ENCODE data around the gene GAB2.
"Not testable (repeated sequence)": the region's sequence is repeated elsewhere in the genome, so short reads cannot be mapped to it uniquely, and the experiment has no call there.

Gene GAB2

DNA sequence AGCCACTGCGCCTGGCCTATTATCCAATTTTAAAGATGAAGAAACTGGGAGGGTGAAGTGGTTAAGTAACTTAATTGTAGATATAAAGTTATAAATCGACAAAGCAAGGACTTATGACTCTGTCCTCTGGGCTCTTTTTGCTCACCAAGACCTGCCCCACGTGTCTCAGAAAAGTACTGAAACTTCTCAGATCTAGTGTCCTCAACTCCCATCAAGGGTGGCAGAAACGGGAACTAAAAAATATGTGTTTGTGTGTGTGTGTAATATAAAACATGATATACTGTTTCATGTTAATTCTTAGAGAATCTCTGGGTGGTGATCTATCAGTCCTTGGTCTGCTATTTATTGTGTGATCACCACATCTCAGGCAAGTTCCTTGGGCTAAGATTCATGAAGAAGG, 104.9 kb downstream of the GAB2 start:
- Mint-ChIP-seq H3K9me3 (no peaks in the 10 kb centered on the region), H3K27me3 (no peaks in the 10 kb centered on the region), H3K27ac (peak overlapping the region; percentile 41), H3K4me1 (ENCODE audit: low read depth) (peaks cover 72% of the 10 kb centered on the region), H3K4me3 (no peak overlapping the region), H3K36me3 (ENCODE audit: low read depth) (peaks cover 31% of the 10 kb centered on the region)
- intact Hi-C loops (cut with micrococcal nuclease): no loop called here

DNA sequence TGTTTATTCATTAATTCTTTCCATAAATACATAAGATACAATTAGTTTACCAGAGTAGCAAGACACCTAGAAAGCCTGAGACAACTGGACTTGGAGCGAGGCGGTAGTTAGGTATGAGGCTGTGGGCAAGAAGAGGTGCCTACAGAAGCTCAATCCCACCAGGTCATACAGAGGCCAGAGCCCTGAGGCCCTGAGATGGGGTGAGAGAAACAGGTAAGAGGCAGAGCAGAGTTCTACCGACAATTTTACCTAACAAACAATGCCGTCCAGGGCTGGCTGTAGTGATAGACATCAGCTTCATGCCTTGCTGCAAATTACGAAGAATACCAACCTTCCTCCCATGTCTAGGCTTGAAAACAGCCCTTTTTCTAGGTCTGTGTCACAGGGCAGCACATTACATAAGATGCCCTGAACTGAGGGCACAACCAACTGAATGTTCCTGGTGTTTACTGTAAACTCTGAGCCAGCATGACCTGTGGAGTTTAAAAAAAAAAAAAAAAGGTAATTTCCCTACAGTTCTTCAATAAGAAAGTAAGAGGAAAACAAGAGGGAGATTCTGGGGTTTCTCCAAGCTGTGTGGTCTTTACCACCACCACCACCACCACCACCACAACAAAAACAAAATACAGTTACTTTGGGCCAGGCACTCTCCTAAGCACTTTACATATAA, 105.8 kb downstream of the GAB2 start:
- Mint-ChIP-seq H3K4me3 (no peak overlapping the region), H3K27me3 (no peaks in the 10 kb centered on the region), H3K4me1 (ENCODE audit: low read depth) (peaks cover 72% of the 10 kb centered on the region), H3K9me3 (no peaks in the 10 kb centered on the region), H3K36me3 (ENCODE audit: low read depth) (peaks cover 31% of the 10 kb centered on the region), H3K27ac (no peak overlapping the region)
- intact Hi-C loops (cut with micrococcal nuclease): no loop called here

DNA sequence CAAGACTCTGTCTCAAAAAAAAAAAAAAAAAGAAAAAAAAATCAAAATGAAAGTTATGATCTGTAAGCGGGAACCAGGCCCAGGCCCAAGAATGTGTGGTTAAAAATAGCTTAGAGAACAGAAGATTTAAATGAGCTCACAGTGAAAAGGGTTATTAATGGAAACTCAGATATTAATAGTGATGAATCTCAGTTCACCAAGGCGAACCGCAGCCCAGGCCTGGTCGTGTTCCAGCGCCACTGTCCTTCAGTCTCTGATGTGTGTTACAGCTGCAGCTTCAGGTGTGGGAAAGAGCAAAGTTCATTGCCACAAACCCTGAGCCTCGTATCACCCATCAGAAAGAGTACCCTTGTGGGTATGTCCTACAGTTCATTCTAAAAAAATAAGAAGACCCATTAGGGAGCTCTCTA, 107.1 kb downstream of the GAB2 start:
- peaks cover 25% of the 10 kb centered on the region for H3K36me3 Mint-ChIP-seq (ENCODE audit: low read depth)
- H3K9me3 Mint-ChIP-seq: no peaks in the 10 kb centered on the region
- peaks cover 65% of the 10 kb centered on the region for H3K4me1 Mint-ChIP-seq (ENCODE audit: low read depth)
- H3K4me3 Mint-ChIP-seq: no peak overlapping the region
- H3K27ac Mint-ChIP-seq: peak overlapping the region; percentile 64
- intact Hi-C loops (cut with micrococcal nuclease): no loop called here
- H3K27me3 Mint-ChIP-seq: no peaks in the 10 kb centered on the region

DNA sequence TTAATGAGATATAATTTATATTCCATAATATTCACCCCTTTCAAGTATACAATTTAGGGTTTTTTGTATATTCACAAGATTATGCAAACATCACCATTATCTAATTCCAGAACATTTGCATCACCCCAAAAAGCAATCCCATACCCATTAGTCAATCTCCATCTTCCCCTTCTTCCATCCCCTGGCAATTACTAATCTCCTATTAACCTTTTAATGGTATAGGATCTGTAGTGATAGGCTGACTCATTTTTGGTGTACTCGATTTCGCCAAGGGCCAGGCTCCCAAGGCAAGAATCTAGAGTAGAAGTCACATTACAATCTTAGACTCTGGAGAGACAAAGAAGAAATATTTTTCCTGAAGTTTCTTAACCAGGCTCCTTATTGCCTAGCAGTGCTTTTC, 113.4 kb downstream of the GAB2 start:
- H3K36me3 Mint-ChIP-seq (ENCODE audit: low read depth): peaks cover 24% of the 10 kb centered on the region
- no peak overlapping the region for H3K27ac Mint-ChIP-seq
- H3K4me3 Mint-ChIP-seq: no peak overlapping the region
- no peaks in the 10 kb centered on the region for H3K9me3 Mint-ChIP-seq
- peaks cover 45% of the 10 kb centered on the region for H3K4me1 Mint-ChIP-seq (ENCODE audit: low read depth)
- intact Hi-C loops (cut with micrococcal nuclease): no loop called here
- H3K27me3 Mint-ChIP-seq: no peaks in the 10 kb centered on the region

DNA sequence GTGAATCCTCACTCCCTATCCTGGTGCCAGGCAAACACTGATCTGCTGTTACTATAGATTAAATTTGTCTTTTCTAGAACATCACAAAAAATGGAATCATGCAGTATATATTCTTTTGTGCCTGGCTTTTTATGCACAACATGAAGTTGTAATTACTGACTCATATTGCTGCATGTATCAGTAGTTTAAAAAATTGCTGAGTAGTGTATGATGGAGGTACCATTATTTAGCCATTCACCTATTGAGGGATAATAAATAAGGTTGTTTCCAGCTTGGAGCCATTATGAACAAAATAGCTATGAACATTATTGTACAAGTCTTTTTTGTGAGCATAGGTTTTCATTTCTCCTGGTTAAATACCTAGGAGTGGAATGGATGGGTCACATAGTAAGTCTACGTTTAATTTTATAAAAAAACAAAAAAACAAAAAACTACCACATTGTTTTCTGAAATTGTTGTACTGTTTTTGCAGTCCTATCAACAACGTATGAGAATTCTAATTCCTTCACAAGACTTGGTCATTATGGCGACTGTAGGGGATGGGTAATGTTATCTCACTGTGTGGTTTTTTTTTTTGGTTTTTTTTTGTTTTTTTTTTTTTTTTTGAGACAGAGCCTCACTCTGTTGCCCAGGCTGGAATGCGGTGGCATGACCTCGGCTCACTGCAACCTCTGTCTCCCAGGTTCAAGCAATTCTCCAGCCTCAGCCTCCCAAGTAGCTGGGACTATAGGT, 117.3 kb downstream of the GAB2 start:
- no peak overlapping the region for H3K4me3 Mint-ChIP-seq
- peaks cover 16% of the 10 kb centered on the region for H3K36me3 Mint-ChIP-seq (ENCODE audit: low read depth)
- intact Hi-C loops (cut with micrococcal nuclease): no loop called here
- no peaks in the 10 kb centered on the region for H3K27me3 Mint-ChIP-seq
- no peaks in the 10 kb centered on the region for H3K9me3 Mint-ChIP-seq
- peaks cover 58% of the 10 kb centered on the region for H3K4me1 Mint-ChIP-seq (ENCODE audit: low read depth)
- no peak overlapping the region for H3K27ac Mint-ChIP-seq

DNA sequence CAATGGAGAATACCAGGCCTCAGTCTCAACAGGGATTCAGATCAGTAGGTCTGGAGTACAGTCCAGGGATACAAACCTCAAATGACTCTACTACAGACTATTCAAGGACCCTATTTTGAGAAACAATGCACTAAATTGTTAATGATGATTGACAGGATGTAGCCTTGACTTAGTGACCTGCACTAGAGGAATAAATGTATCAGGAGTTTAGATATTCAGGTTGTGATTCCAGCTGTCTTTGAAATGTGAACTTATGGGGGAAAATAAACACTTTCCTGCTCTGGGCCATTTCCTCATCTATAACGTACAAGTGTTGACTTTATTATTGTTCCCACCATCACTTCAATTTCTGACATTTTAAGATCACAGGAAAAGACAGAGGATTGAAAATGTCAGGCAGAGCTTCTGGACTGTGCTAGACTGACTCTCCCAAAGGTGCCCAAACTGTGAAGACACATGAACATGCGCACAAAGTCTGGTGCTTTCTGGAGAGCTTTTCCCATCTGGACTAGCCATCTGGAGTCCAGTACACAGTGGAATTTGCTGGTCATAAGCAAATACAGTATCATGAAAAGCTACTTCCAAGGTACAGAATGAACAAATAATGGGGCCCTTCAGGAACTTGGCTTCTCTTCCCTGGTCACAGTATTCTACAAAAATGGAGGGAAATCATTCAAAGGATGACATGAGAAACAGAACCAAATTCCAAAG, 118.5 kb downstream of the GAB2 start:
- H3K4me1 Mint-ChIP-seq (ENCODE audit: low read depth): peaks cover 54% of the 10 kb centered on the region
- H3K4me3 Mint-ChIP-seq: no peak overlapping the region
- H3K9me3 Mint-ChIP-seq: no peaks in the 10 kb centered on the region
- intact Hi-C loops (cut with micrococcal nuclease): no loop called here
- no peak overlapping the region for H3K27ac Mint-ChIP-seq
- no peaks in the 10 kb centered on the region for H3K27me3 Mint-ChIP-seq
- H3K36me3 Mint-ChIP-seq (ENCODE audit: low read depth): peaks cover 18% of the 10 kb centered on the region

DNA sequence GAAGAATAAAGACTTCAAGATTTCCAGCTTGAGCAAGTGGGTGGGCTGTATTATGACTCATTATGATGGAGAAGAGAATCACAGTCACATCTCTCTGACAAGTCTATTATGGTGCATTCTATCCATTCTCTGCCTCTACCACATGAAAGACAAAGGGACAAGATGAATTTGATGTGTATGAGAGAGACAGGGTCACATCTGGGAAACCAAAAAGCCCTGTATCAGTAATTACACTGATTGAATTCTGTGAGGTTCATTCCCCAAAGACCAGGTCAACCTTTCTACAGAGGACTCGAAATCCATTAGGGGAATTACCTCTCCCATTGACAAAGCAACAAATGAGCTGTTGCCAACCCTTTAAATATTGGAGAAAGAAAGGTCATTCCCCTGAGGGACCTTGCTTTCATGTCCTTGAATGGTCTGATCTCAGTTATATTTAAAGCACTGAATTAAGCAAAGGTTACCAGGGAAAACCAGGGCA, 119.3 kb downstream of the GAB2 start:
- no peaks in the 10 kb centered on the region for H3K27me3 Mint-ChIP-seq
- peaks cover 58% of the 10 kb centered on the region for H3K4me1 Mint-ChIP-seq (ENCODE audit: low read depth)
- intact Hi-C loops (cut with micrococcal nuclease): no loop called here
- no peaks in the 10 kb centered on the region for H3K9me3 Mint-ChIP-seq
- peaks cover 24% of the 10 kb centered on the region for H3K36me3 Mint-ChIP-seq (ENCODE audit: low read depth)
- H3K27ac Mint-ChIP-seq: no peak overlapping the region
- H3K4me3 Mint-ChIP-seq: no peak overlapping the region

DNA sequence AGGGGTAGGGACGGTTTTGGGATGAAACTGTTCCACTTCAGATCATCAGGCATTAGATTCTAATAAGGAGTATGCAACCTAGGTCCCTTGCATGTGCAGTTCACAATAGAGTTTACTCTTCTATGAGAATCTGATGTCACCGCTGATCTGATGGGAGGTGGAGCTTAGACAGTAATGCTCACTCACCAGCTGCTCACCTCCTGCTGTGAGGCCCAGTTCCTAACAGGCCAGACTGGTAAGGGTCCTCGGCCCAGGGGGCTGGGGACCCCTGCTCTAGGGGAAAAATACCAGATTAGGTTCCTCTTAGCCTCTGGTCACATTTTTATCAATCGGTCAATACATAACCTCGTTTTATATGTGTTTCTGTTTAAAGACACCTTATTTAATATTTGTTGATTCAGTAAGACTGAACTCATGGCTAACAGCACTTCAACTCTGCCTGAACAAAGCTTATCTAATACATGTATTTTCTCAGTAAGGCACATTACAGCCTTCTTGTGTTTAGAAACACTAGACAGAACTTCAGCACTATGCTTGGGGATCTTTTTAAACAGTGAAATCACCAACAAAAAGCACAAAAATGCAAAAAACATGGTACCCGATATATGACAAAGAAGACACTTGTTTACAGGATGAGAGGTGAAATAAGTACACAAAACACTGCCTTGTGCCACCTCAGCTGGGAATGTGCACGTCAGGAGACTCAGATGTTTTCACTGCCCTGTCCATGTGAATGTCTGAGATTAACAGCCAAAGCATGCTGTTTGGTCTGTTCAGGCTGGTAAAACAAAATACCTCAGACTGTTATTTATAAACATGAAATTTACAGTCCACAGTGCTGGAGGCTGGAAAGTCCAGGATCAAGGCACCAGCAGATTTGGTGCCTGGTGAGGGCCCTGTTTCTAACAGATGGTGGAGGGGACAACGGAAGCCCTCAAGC, 121.4 kb downstream of the GAB2 start:
- Mint-ChIP-seq H3K4me1 (ENCODE audit: low read depth) (peaks cover 76% of the 10 kb centered on the region), H3K36me3 (ENCODE audit: low read depth) (peaks cover 14% of the 10 kb centered on the region), H3K9me3 (no peaks in the 10 kb centered on the region), H3K4me3 (no peak overlapping the region), H3K27ac (peak overlapping the region; percentile 9), H3K27me3 (no peaks in the 10 kb centered on the region)
- intact Hi-C loops (cut with micrococcal nuclease): no loop called here

DNA sequence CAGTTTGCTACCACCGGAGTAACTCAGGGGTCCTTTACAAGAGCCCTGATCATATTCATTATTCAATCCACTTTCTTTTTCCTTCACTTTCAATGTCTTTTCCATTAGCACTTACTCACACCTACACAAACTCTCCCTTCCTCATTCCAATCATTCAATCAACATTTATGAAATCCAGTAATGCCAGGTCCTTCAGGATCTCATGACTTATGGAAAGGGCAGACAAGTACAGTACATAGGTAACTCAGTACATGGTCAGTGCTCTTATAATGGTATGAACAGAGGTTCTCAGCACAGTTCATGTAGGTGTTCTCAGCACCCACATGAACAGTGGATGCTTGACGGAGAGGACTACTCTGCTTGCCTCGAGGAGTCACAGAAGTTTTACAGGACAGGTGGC, 122.3 kb downstream of the GAB2 start:
- Mint-ChIP-seq H3K9me3 (no peaks in the 10 kb centered on the region), H3K4me1 (ENCODE audit: low read depth) (peaks cover 85% of the 10 kb centered on the region), H3K27ac (peak overlapping the region; percentile 9), H3K36me3 (ENCODE audit: low read depth) (peaks cover 23% of the 10 kb centered on the region), H3K27me3 (no peaks in the 10 kb centered on the region), H3K4me3 (no peak overlapping the region)
- intact Hi-C loops (cut with micrococcal nuclease): no loop called here

DNA sequence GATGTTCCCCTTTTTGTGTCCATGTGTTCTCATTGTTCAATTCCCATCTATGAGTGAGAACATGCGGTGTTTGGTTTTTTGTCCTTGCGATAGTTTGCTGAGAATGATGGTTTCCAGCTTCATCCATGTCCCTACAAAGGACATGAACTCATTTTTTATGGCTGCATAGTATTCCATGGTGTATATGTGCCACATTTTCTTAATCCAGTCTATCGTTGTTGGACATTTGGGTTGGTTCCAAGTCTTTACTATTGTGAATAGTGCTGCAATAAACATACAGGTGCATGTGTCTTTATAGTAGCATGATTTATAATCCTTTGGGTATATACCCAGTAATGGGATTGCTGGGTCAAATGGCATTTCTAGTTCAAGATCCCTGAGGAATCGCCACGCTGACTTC, 123.5 kb downstream of the GAB2 start:
- intact Hi-C loops (cut with micrococcal nuclease): loop anchor here (5.0 kb wide), 1 partner anchor 43 kb away; no protein-coding TSS in a partner anchor
- H3K4me3 Mint-ChIP-seq, H3K27me3 Mint-ChIP-seq, H3K27ac Mint-ChIP-seq, H3K9me3 Mint-ChIP-seq: not testable (repeated sequence)
- Mint-ChIP-seq H3K36me3 (ENCODE audit: low read depth) (peaks cover 30% of the 10 kb centered on the region), H3K4me1 (ENCODE audit: low read depth) (peaks cover 86% of the 10 kb centered on the region)

DNA sequence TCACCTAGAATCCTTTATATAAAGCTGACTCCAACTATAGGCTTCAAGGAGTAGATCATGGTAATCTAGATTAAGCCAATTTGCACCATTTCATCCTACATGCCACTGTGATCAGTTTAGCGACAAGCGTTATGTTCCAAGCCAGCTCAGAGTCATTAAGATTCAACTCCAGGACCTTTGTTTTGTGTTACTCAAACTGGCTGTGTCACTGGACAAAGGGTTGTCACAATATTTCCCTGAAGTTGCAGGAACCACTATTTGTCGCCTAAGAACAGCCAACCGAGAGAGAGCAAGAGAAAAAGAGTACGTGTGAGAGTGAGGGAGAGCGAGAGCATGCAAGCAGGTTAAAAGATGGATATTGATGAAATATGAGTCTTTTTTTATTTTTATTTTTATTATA, 124.1 kb downstream of the GAB2 start:
- H3K36me3 Mint-ChIP-seq (ENCODE audit: low read depth): peaks cover 30% of the 10 kb centered on the region
- H3K4me3 Mint-ChIP-seq: no peak overlapping the region
- no peaks in the 10 kb centered on the region for H3K9me3 Mint-ChIP-seq
- H3K27ac Mint-ChIP-seq: peak overlapping the region; percentile 85
- H3K27me3 Mint-ChIP-seq: no peaks in the 10 kb centered on the region
- H3K4me1 Mint-ChIP-seq (ENCODE audit: low read depth): peaks cover 86% of the 10 kb centered on the region
- intact Hi-C loops (cut with micrococcal nuclease): loop anchor here (5.0 kb wide), 1 partner anchor 44 kb away; no protein-coding TSS in a partner anchor

DNA sequence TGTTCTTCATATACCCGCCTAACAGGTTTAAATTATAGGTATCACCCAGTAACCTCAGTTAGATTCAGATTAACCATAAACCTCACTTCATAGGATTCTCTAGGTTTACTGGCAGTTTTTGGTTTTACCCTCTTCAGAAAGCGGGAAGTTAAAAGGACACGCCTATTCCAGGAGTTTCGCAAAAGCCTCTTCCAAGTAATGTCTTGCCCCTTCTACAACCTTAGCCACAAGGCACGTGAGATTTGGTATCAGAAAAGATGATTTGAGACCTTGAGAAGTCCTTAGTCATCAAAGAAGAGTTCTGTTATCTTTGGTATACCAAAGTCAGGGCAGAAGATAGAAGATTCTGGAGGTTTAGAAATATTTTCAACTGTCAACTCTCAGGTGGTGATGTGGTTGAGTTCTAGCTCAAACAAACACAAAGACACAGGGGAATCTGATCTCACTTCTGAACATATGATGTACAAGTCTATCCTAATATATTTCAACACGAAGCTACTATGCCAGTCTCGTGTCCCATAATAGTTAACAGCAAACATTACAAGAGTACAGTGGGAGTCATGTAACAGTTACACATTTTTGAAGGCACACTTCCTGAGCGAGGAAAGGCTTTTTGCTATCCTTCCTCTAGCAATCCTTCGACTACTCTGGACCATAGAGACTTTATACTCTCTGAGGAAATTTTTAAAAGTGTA, 125.4 kb downstream of the GAB2 start:
- Mint-ChIP-seq H3K4me1 (ENCODE audit: low read depth) (peaks cover 75% of the 10 kb centered on the region), H3K27ac (peak overlapping the region; percentile 85), H3K9me3 (no peaks in the 10 kb centered on the region), H3K4me3 (no peak overlapping the region), H3K36me3 (ENCODE audit: low read depth) (peaks cover 30% of the 10 kb centered on the region), H3K27me3 (no peaks in the 10 kb centered on the region)
- intact Hi-C loops (cut with micrococcal nuclease): loop anchor here (5.0 kb wide), 1 partner anchor 45 kb away; no protein-coding TSS in a partner anchor
